GM11168 (cell line): ENCODE results near the gene DENND1A.

Experiments used
- in situ Hi-C: fragments of 300-500 bp; cut with MboI; formaldehyde crosslinking; loops from one replicate; pipeline ENCODE4 v1.12.0; 2022; ENCODE audit warnings: low sequenced_read_pairs; ENCODE audit not compliant: unreplicated experiment

Gene DENND1A

DNA sequence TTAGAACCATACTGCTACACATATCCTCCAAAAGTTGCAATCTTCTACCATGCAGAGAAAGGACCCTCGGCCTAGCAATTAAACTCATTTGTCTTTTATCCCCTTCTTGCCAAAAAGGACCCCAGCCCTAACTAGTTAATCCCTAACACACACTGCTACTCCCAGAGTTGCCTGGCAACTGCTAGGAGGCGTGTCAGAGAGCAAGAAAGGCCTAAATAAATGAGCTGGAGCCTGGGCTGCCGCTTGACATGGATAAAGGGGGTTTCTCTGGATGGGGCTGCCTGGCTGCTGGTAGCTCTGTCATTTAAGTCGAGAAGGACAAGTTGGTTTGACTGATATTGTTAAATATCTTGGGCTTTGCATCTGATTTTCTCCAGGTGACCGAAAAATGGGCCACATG lies 379.1 kb downstream of the DENND1A start:
- in situ Hi-C loops = no loop called here

DNA sequence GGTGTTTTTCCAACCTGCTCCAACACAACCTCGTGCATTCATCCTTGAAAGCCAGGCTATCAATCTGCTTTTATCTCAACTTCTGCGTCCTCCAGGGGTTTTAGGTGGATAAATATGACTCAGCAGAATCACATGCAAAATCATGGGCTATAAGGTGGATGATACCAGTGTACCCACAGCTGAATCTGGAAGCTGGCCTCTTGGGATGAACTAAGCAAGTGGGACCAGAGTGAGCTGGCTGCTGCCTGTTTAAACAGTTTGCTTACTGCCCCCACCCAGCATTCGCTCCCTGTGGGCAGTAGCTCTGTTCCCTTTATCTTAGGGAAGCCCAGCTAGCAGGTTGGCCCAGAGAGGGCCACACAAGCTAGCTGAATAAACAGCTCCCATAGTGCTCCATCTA lies 379.9 kb downstream of the DENND1A start:
- in situ Hi-C loops = no loop called here

DNA sequence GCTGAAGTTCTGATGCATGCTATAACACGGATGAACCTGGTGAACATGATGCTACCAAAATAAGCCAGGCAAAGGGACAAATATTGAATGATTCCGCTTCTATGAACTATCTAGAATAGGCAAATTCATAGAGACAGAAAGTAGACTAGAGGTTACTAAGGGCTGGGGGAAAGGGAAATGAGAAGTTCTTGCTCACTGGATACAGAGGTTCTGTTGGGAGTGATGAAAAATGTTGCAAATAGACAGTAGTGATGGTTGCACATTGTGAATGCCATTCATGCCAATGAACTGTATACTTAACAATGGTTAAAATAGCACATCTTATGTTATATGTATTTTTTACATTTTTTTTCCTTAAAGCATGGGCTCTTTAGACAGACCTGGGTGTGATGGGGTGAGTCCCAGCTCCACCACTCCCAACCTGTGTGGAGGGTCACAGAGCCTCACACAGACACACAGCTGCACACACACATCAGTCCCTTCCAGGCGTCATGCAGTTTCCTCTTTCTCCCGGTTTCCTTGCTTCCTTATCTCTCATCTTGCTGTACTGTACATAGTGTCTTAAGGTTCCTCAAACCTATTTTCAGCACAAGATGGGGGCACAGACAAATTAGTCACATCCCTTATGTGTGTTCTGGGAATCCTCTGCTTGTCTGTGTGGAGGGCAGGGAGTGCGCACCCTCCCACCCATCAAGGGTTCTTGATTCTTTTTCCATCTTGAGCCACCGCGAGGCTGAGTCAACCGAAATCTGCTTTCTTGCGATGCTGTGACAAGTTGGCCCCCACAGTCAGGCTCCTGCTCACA lies 381.0 kb downstream of the DENND1A start:
- in situ Hi-C loops = loop anchor here (25.0 kb wide), 1 partner anchor 463 kb away; the partner anchor contains the start of gene LHX2

DNA sequence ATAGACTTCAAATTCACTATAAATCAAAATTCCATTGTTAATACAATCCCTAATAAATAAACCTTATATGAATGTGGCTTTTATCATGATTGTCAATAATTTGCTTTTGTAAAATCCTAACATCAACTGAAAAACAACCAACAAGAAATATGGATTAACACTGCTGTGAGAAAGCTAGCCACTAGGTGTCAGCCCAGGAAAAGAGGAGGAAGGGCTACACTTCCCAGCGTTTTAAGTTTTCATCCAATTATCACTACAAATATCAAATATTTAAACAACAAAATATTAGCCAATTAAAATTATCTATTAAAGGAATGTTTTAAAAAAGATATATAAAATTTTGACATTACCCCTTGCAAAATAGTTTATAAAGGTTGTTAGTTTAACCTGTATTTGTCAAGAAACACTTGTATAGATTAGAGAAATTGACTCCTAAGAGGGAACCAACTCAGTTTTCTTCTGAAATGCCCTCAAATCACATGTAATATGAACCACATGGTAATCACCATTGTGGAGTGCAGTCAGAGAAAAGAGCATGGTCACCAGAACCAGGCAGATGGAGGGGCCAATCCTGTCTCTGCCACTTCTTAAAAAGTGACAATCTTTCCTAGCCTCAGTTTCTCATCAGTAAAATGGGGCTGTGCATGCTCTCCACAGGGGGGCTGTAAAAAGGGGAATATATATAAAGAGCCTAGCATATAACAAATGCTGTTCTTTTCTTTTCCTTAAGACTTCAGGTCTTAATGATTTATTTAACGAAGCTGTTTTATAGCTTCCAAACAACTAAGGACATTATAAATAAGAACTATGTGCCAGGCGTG lies 385.7 kb downstream of the DENND1A start:
- in situ Hi-C loops = loop anchor here (25.0 kb wide), 1 partner anchor 468 kb away; the partner anchor contains the start of gene LHX2

DNA sequence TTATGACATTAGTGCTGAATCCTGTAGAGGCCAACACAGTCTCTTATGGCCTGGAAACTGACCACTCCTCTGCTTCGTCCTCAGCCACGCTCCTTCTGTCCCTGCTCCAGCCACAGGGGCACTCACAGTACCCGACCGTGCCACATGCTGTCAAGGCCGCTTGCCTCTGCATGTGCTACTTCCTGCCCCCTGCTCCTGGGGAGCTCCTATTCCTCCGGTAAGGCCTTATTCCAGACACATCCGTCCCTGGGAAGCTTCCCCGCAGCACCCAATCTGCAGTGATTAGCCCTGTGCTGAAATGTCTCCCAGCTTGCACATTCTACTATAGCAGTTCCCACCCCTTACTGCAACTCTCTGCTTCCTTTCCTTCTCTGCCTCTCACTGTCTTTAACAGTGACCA lies 386.4 kb downstream of the DENND1A start:
- in situ Hi-C loops = loop anchor here (25.0 kb wide), 1 partner anchor 469 kb away; the partner anchor contains the start of gene LHX2

DNA sequence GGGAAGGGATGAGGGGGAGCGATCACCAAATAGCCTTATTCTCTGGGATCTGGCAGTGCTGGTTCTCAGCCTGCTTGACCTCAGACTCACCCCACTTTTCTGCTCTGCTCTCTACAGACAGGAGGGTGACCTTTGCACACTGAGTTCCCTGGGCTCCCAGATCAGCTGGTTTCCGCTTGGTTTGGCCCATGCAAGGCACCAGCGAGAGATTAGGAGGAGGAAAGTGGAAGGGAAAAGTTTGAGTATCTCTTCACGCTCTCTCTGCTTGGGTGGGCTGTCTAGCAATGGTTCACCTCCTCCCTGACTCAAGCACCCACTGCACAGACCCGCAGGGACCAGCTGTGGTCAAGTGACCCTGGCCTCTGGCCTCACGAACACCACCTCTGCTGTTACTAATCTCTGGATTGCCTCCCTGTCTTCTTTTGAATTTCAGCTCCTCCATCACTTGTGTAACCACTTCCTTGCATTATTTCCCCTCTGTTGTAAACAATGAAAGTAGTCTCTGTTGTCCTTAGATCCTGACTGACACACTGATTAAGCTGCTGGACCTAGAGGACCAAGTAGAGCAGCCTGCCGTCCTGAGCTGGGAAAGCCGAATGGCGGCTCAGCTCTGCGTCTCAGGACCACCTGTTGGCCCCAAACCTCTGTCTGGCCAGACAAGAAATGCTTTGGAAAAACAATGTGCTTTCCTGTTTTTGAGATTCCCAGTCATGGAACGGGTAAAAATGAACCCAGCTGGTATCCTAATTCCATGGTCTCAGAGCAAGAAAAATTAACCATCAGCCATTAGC lies 387.3 kb downstream of the DENND1A start:
- in situ Hi-C loops = loop anchor here (25.0 kb wide), 1 partner anchor 470 kb away; the partner anchor contains the start of gene LHX2

DNA sequence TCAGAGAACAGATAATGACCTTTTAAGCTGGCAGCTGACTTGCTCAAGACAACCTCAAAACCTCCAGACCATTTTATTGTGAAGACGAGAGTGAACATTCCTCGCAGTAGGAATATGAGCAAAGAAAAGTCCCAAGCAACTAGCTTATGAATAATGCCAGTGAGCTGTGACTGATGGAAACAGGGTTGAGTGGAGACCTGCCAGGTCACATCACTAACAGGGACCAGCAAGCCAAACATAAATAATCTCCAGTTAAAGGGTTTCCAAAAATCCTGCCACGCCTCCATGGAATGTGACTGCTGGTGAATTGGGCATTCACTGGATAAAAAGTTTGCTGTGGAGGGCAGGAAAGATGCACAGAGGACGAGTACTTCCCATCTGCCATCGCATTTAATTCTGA lies 388.5 kb downstream of the DENND1A start:
- in situ Hi-C loops = loop anchor here (25.0 kb wide), 1 partner anchor 471 kb away; the partner anchor contains the start of gene LHX2

DNA sequence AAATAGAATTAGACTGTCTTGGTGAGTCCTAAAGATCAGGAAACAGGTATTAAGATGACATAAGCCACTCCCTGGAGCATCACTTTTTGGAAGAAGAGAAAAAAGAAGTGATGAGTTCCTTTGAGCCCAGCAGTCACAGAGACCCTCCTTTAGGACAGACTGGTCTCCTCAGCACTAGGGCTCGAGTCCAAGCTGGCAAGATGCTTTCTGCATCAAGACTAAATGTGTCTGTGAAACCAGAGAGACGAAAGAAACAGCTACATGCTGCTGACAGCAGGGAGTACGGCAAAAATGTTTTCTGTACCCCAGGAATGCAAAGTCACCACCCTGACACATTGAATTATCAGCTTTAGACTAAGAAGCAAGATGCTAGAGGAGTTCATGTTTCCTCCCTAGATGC lies 389.5 kb downstream of the DENND1A start:
- in situ Hi-C loops = loop anchor here (25.0 kb wide), 1 partner anchor 472 kb away; the partner anchor contains the start of gene LHX2

DNA sequence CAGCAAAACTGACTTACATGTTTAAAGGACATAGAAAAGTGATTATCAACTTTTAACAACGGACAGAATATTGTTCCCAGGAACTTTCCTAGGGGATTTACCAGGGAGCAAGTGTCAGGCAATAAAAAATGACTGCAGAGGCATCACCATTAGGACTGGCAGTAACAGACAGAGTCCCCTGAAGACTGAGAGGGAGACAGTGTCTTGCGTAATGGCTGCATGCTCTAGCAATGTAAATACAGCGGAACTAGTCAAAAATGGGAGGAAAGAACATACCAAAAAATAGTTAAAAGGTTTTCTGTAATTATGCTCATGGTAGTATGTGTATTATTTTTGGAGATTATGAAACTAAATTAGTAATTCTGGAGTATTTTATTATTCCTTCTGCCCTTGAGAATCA lies 392.1 kb downstream of the DENND1A start:
- in situ Hi-C loops = loop anchor here (10.0 to 25.0 kb wide), 2 partner anchors 247 to 474 kb away; partner anchors contain the start of gene LHX2

DNA sequence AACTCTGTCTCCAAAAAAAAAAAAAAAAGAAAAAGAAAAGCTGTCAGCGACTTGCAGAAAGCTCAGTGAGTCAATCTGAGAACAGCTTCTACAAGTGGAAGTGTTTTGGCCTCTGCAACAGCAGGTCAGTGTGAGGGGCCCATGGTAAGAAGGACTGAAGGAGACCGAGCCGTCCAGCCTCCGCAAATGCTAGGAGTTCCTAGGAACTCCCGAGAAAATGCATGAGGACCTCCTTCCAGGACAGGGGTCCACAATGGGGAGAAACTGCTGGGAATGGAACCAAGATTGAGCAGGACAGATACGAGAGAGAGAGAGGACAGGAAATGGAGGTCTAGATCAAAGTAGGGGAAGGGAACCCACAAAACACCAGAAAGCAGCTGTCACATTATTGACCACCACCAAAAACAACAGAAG lies 393.5 kb downstream of the DENND1A start:
- in situ Hi-C loops = loop anchor here (10.0 to 25.0 kb wide), 2 partner anchors 248 to 476 kb away; partner anchors contain the start of gene LHX2

DNA sequence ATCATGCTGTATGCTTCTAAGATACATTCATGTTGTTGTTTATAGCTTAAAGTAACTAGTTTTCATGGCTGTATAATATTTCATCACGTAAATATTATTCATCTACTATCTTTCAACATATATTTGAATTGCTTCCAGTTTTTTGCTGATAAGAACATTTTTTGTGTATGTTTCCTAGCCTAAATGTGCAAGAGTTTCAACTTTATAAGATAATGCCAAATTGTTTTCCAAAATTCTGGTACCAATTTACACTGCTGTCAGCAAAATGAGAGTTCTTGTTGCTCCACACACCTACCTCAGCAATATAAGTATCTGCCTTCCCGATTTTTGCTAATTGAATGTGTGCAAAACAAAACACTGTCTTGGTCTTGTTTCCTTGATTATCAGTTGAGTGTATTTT lies 395.6 kb downstream of the DENND1A start:
- in situ Hi-C loops = loop anchor here (10.0 to 25.0 kb wide), 2 partner anchors 250 to 478 kb away; partner anchors contain the start of gene LHX2

DNA sequence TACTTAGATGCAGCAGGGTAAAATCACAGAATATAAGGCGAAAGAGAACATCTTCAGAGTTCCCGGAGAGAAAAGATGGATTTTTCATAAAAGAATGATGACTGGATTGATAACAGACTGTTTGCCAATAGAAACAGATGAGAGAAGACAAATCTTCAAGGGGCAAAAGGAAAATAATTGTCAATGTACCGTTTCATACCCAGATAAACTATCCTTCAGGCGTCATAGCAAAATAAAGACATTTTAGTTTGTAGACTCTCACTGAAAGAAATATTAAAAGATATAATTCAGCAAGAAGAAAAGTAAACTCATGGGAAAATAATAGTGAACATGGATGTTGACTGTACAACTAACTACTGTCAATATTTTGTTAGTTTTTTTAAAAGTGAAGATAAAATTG lies 399.7 kb downstream of the DENND1A start:
- in situ Hi-C loops = loop anchor here (10.0 to 25.0 kb wide), 2 partner anchors 255 to 482 kb away; partner anchors contain the start of gene LHX2

DNA sequence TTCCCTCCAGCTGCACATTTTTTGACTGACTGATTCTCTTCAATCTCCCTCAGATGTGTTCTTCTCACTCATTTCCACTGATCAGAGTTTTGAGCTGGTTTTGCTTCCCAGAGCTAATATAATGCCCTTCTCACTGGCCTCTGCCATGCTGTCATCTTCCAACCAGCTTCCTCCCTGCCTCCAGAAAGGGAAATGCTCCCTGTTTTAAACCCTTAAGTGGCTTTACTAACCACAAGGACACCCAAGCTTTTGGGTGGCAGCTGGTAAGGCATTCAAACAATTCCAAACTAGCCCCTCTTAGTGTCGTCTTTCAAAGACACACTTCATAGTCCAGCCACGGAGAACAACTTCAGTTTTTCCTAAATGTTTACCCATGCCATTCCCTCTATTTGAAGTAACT lies 401.4 kb downstream of the DENND1A start:
- in situ Hi-C loops = loop anchor here (25.0 kb wide), 1 partner anchor 484 kb away; the partner anchor contains the start of gene LHX2

DNA sequence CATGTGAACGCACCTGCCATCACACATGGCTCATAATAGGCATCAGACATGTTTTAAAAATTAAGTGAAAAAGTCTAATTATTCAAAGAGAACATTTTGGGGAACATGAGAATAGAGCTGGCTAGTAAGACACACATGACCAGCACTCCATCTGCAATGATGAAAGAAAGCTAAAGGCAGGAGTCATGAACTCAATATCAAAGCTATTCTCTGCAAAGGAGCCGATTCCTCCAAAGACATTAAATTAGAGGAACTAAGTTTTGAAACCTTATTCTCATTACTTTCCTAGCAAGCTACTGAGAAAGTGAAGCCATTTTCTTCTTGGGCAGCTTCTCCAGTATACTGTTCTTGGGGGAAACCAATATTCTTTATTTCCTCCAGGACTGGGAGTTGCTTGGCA lies 401.9 kb downstream of the DENND1A start:
- in situ Hi-C loops = loop anchor here (25.0 kb wide), 1 partner anchor 484 kb away; the partner anchor contains the start of gene LHX2

DNA sequence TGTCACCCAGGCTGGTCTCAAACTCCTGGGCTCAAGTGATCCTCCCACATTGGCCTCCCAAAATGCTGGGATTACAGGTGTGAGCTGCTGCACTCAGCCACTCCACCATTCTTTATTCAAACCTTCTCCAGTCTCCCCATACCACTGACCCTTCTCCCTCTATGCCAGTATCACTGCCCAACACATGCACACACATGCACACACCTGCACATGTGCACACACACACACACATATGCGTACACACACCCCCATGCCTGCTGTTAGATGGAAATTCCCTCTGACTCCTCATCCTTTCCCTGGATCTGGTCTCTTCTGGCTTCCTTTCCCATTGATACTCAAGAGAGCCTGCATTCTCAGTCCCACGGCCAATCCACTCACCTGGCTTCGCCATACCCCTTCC lies 404.0 kb downstream of the DENND1A start:
- in situ Hi-C loops = loop anchor here (25.0 kb wide), 1 partner anchor 486 kb away; the partner anchor contains the start of gene LHX2

DNA sequence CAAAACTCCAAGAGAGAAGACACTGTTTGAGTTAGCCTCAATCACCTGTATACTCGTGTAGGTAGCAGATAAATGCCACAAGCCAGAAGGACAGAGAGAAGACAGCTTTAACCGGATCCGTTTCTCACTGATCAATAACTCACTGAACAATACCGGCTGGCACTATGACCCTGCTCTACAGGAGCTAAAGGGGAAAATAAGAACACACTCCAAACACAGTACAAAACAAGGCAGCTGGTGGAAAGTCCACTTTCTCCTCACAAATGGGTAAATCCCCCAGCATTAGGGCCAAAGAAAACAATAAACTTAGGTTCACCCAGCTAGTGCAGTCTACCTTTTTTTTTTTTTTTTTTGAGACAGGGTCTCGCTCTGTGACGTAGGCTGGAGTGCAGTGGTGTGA lies 404.5 kb downstream of the DENND1A start:
- in situ Hi-C loops = loop anchor here (25.0 kb wide), 1 partner anchor 487 kb away; the partner anchor contains the start of gene LHX2

DNA sequence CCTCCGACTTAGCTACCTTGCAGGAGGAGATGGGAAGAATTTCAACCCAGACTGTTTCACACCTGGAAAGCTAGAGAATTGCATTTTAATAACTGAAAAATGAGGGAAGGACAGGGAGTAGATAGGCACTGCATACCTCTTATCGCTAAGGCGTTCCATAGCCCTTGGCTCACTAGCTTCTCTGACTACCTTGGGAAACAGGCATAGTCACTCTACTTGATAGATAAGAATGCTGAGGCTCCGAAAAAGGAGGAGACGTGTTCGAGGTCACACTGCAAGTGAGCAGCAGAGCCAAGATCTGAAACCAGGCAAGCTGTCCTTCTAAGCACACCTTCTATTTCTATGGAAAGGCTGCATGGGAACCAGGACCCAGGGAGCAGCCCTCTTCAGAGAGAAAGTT lies 405.1 kb downstream of the DENND1A start:
- in situ Hi-C loops = loop anchor here (25.0 kb wide), 1 partner anchor 487 kb away; the partner anchor contains the start of gene LHX2

DNA sequence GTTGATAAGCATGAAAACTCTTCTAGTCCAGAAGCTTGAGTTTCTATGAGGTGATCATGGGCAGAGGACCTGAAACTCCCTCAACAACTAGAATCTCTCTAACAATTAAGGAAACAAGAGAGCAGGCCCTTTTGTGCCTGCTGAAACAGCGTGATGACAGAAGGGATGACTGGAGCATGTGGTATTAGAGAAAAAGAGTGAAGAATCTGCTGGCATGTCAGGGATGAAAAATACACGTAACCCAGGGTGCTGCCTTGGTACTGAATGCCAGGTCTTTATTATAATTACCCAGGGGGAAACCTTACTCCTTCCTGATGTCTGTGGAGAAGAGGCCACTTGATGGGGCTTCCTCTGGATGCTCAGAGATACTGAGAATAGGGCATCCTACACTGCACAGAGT lies 406.1 kb downstream of the DENND1A start:
- in situ Hi-C loops = no loop called here

DNA sequence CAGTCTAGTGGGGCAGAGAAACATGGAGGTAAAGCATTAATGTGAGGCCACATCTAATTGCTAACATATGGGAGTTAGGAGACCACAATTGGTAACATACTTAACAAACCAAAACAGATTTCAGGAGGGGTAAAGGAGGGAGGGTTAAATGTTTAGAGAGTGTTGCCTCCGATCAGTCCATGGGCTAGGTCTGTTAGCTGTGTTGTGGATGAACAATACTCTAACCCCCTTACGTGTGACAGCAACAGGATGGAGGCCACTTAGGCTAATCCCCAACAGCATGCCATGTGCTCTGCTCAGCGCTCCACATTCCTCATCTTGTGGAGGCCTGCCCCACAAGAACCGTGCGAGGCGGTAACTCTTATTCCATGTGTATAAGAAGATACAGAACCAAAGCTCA lies 406.9 kb downstream of the DENND1A start:
- in situ Hi-C loops = no loop called here
